Panc1 (cell line): Measurements from ENCODE around the gene UROC1. TPM values are rescaled to one million over a fixed set of nuclear protein-coding genes. Genes with fewer than 3 reads are reported as not detected.

Source experiments
- ATAC-seq: fragments of 200-7000 bp; cut with Tn5 transposase; 2 replicates; pipeline ENCODE4 v1.9.1; 2020; ENCODE audit warnings: mild to moderate bottlenecking, moderate library complexity
- BruUV-seq: library from RNA; stranded (reverse); fragments of 400-500 nt; replicated peaks from 2 replicates; lab custom pipeline; 2021; lab: Mats Ljungman, UMichigan
- CTCF ChIA-PET: fragments of 300-600 bp; sonication (Branson Sonifier 250); formaldehyde crosslinking; loops from one replicate; lab custom pipeline; 2022; ENCODE audit warnings: antibody characterized with exemption; lab: Charles Lee
- POLR2A ChIA-PET: fragments of 300-600 bp; sonication (Branson Sonifier 250); formaldehyde crosslinking; loops from one replicate; lab custom pipeline; 2022; ENCODE audit warnings: antibody characterized with exemption; lab: Charles Lee
- DNase-seq: peaks from one replicate; pipeline ENCODE4 v3.0.0-alpha.2; 2010; ENCODE audit warnings: low read depth, low spot score
- H3K27ac ChIP-seq: 2 replicates; pipeline ENCODE4 v1.5.1; 2011; ENCODE audit warnings: mild to moderate bottlenecking, low read length, inconsistent platforms
- H3K27me3 ChIP-seq: fragments of 200-500 bp; sonication (Bioruptor generic); 2 replicates; pipeline ENCODE4 v1.6.0; 2014; ENCODE audit warnings: low read length, inconsistent platforms; ENCODE audit not compliant: control insufficient read depth, insufficient read depth
- H3K36me3 ChIP-seq: fragments of 200-500 bp; sonication (Bioruptor generic); 2 replicates; pipeline ENCODE4 v1.5.1; 2014; ENCODE audit warnings: inconsistent platforms, mild to moderate bottlenecking, low read length, moderate library complexity; ENCODE audit not compliant: control insufficient read depth, insufficient read depth
- H3K4me1 ChIP-seq: 2 replicates; pipeline ENCODE4 v1.5.1; 2011; ENCODE audit warnings: inconsistent platforms, mild to moderate bottlenecking, low read length, moderate library complexity; ENCODE audit not compliant: control insufficient read depth, insufficient read depth
- H3K4me3 ChIP-seq, 2 experiments: 2 replicates each; pipeline ENCODE4 v1.5.1; 2011 to 2012; ENCODE audit warnings: low read depth in 2 of 2, low read length in 2 of 2, mild to moderate bottlenecking in 2 of 2, inconsistent platforms in 1 of 2, moderate library complexity in 1 of 2
- H3K9me3 ChIP-seq: fragments of 200-500 bp; sonication (Bioruptor generic); 2 replicates; pipeline ENCODE4 v1.5.1; 2014; ENCODE audit warnings: low read depth, mild to moderate bottlenecking, inconsistent platforms, low read length, moderate library complexity; ENCODE audit not compliant: control insufficient read depth, insufficient read depth
- CTCF ChIP-seq: fragments of 450-650 bp; IDR thresholded peaks from 2 replicates; pipeline ENCODE4 v1.5.1; 2017; ENCODE audit warnings: mild to moderate bottlenecking
- POLR2AphosphoS5 ChIP-seq: IDR thresholded peaks from 2 replicates; pipeline ENCODE4 v1.6.1; 2012; ENCODE audit warnings: mild to moderate bottlenecking, low read depth, low read length, moderate library complexity
- REST ChIP-seq, 2 experiments: IDR thresholded peaks; 2 replicates each; pipeline ENCODE4 v1.6.1; 2011 to 2012; ENCODE audit warnings: low read depth in 2 of 2, control low read depth in 1 of 2, low read length in 1 of 2, mild to moderate bottlenecking in 1 of 2, moderate library complexity in 1 of 2; ENCODE audit not compliant: insufficient read depth in 1 of 2
- SIN3A ChIP-seq: IDR thresholded peaks from 2 replicates; pipeline ENCODE4 v1.6.1; 2012; ENCODE audit warnings: low read depth, mild to moderate bottlenecking, low read length, moderate library complexity, borderline replicate concordance; ENCODE audit not compliant: insufficient read depth
- TCF7L2 ChIP-seq: IDR thresholded peaks from 2 replicates; pipeline ENCODE4 v1.6.1; 2011; ENCODE audit warnings: mild to moderate bottlenecking, low read depth, low read length, inconsistent platforms
- in situ Hi-C: cut with HindIII; loops from 2 replicates; pipeline ENCODE4 v1.10.0; 2016; ENCODE audit warnings: low sequenced_read_pairs, low pct_unique_long_range_greater_than_20kb
- intact Hi-C: fragments of 100-400 bp; cut with micrococcal nuclease; formaldehyde crosslinking; loops from one replicate; pipeline ENCODE4 v1.10.0; 2022; ENCODE audit not compliant: unreplicated experiment
- total RNA-seq: library from RNA; stranded (reverse); gene quantifications from one replicate; pipeline ENCODE4 v1.2.1, GENCODE V29; 2021; ENCODE audit not compliant: unreplicated experiment

The UROC1 gene
- total RNA-seq, 1 experiment from 2014 or later, result not detected

- Histone ChIP-seq H3K27ac (no peak overlapping the region), H3K36me3 (no peaks in the 10 kb centered on the region), H3K27me3 (no peaks in the 10 kb centered on the region; the same call in 1 of the 2 replicates), H3K4me1 (no peaks in the 10 kb centered on the region), H3K4me3 (no peak overlapping the region), H3K9me3 (no peaks in the 10 kb centered on the region)
- no peak for DNase-seq
- BruUV-seq, result no TSS peak
- no peak for ATAC-seq
- intact Hi-C loops, result no loop called here
- in situ Hi-C loops, result no loop called here
- CTCF ChIA-PET, result no interaction called here
- TF ChIP-seq REST (IDR thresholded peaks at IDR 0.05; ENCODE audit: insufficient read depth in 1 of 2, low read depth in 2 of 2, low read length in 1 of 2) (no peak), POLR2AphosphoS5 (no peak), CTCF (no peak), TCF7L2 (no peak), SIN3A (no peak)
- POLR2A ChIA-PET, result no interaction called here
Measured at GRCh38 chr3:126550488-126551051, 33.0 kb upstream of the UROC1 start.

- no TSS peak for BruUV-seq
- intact Hi-C loops, result loop anchor here (1.0 kb wide), 1 partner anchor 19 kb away; no protein-coding TSS in a partner anchor
Measured at GRCh38 chr3:126549861-126550487, 32.4 kb upstream of the UROC1 start.

More at GRCh38 chr3:126549861-126550487, 32.4 kb upstream of the UROC1 start:
- ATAC-seq (no peak), DNase-seq (no peak)
- TF ChIP-seq SIN3A, result no peak
- TF ChIP-seq REST (IDR thresholded peaks at IDR 0.05; ENCODE audit: insufficient read depth in 1 of 2, low read depth in 2 of 2, low read length in 1 of 2), result no peak
- no peak for TF ChIP-seq CTCF
- Histone ChIP-seq H3K4me3 (no peak overlapping the region), H3K27ac (no peak overlapping the region), H3K27me3 (no peaks in the 10 kb centered on the region; the same call in 1 of the 2 replicates), H3K9me3 (no peaks in the 10 kb centered on the region), H3K4me1 (no peaks in the 10 kb centered on the region), H3K36me3 (no peaks in the 10 kb centered on the region)
- CTCF ChIA-PET, result no interaction called here
- in situ Hi-C loops, result no loop called here
- POLR2A ChIA-PET, result no interaction called here
